Ovary (tissue), 3 donors: ENCODE data around the gene CLSTN1.

Experiments
- EP300 ChIP-seq: sonication (generic); formaldehyde crosslinking; IDR thresholded peaks from one replicate; pipeline ENCODE4 v1.6.1; 2017; ENCODE audit warnings: antibody characterized with exemption
- POLR2A ChIP-seq: fragments of 450-650 bp; IDR thresholded peaks from one replicate; pipeline ENCODE4 v1.6.1; 2017; ENCODE audit warnings: antibody characterized with exemption, mild to moderate bottlenecking, moderate library complexity
- TF ChIP-seq, protein P1 (sequence below), 3 donors: fragments of 450-650 bp in 2 of 3; fragments of 200-600 bp in 1 of 3; IDR thresholded peaks; one replicate each; pipeline versions ENCODE4 v1.5.1 to v1.8.0; 2016 to 2022; ENCODE audit warnings: antibody characterized with exemption in 3 of 3, mild to moderate bottlenecking in 1 of 3
- donor health status: DM: no; HTN: no; CAD: no.

DNA sequence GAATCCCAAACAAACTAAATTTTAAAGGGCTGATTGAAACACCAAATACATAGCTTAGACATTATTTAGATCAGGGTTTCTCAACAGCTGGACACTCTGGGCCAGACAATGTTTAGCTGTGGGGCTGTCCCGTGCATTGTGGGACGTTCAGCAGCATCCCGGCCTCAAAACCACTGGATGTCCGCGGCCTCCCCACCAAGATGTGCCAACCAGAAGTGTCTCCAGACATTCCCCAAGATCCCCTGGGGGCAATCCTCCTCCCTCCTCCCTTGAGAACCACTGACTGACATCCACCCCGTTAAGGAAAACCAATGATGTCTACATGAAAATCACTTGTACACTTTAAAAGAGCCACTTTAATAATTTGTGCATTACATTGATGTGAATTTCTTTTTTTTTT is 38.4 kb downstream of the CLSTN1 start:
- TF ChIP-seq, protein P1, sequence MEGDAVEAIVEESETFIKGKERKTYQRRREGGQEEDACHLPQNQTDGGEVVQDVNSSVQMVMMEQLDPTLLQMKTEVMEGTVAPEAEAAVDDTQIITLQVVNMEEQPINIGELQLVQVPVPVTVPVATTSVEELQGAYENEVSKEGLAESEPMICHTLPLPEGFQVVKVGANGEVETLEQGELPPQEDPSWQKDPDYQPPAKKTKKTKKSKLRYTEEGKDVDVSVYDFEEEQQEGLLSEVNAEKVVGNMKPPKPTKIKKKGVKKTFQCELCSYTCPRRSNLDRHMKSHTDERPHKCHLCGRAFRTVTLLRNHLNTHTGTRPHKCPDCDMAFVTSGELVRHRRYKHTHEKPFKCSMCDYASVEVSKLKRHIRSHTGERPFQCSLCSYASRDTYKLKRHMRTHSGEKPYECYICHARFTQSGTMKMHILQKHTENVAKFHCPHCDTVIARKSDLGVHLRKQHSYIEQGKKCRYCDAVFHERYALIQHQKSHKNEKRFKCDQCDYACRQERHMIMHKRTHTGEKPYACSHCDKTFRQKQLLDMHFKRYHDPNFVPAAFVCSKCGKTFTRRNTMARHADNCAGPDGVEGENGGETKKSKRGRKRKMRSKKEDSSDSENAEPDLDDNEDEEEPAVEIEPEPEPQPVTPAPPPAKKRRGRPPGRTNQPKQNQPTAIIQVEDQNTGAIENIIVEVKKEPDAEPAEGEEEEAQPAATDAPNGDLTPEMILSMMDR (IDR thresholded peaks at IDR 0.05): no peak
- TF ChIP-seq EP300 (no peak), POLR2A (no peak)
